Measurements from ENCODE around the gene FAM186B.

The FAM186B gene

GRCh38 chr12:49539406-49540228, 65.8 kb downstream of the FAM186B start:
- no peaks in the 10 kb centered on the region for H3K36me3 ChIP-seq (ENCODE audit: control insufficient read depth in 2 of 2, insufficient read depth in 1 of 2, low read length in 2 of 2)
- peak; percentile 44; the same call in 1 of the 2 replicates for TF ChIP-seq ZBTB20 (tag by site-specific recombination; IDR thresholded peaks at IDR 0.05)
- TF ChIP-seq KLF1 (tag by site-specific recombination; IDR thresholded peaks at IDR 0.05), result no peak
- CTCF ChIA-PET, result interaction anchor here (0.7 to 1.8 kb wide), 7 partner anchors 13 to 192 kb away, joined by 3 to 5 read pairs (median 4); no protein-coding TSS in a partner anchor
- no peaks in the 10 kb centered on the region for H3K9me3 ChIP-seq (ENCODE audit: control insufficient read depth, insufficient read depth, low read depth, low read length)
- POLR2A ChIA-PET, result interaction anchor here (1.1 to 1.3 kb wide), 2 partner anchors 16 to 173 kb away, joined by 3 to 5 read pairs; partner anchors contain the start of gene SPATS2
- H3K4me3 ChIP-seq (ENCODE audit: low read depth, low read length), result no peak overlapping the region
- H3K4me1 ChIP-seq (ENCODE audit: control insufficient read depth, insufficient read depth, low read length), result peaks cover 2% of the 10 kb centered on the region; the same call in 1 of the 2 replicates
- no peak overlapping the region for H3K27ac ChIP-seq (ENCODE audit: extremely low read depth, low read depth, low read length)

GRCh38 chr12:49538510-49539403, 66.7 kb downstream of the FAM186B start, which contains the start of gene KCNH3:
KCNH3 (plus strand) TSS chr12:49539030; CDS start chr12:49539417, 387 bp downstream.
- Histone ChIP-seq H3K36me3 (ENCODE audit: control insufficient read depth in 2 of 2, insufficient read depth in 1 of 2, low read length in 2 of 2) (no peaks in the 10 kb centered on the region), H3K27ac (ENCODE audit: extremely low read depth, low read depth, low read length) (peak within 1 kb of the TSS; percentile 1; the same call in 1 of the 2 replicates), H3K4me1 (ENCODE audit: control insufficient read depth, insufficient read depth, low read length) (peaks cover 2% of the 10 kb centered on the region; the same call in 1 of the 2 replicates), H3K4me3 (ENCODE audit: low read depth, low read length) (peak within 1 kb of the TSS; percentile 30), H3K9me3 (ENCODE audit: control insufficient read depth, insufficient read depth, low read depth, low read length) (no peaks in the 10 kb centered on the region)
- CTCF ChIA-PET, result interaction anchor here (0.7 to 1.8 kb wide), 10 partner anchors 14 to 202 kb away, joined by 3 to 5 read pairs (median 4); partner anchors contain the start of gene TMBIM6
- POLR2A ChIA-PET, result interaction anchor here (1.3 kb wide), 2 partner anchors 172 kb away, joined by 5 to 7 read pairs; partner anchors contain the start of gene SPATS2
- no peak for TF ChIP-seq ZNF776 (tag by site-specific recombination; IDR thresholded peaks at IDR 0.05; ENCODE audit: borderline replicate concordance)
- TF ChIP-seq ZNF140 (tag by site-specific recombination; IDR thresholded peaks at IDR 0.05), result no peak
- 0 out of 2 replicates have a peak, but pooled peaks have one; percentile 6 for TF ChIP-seq KLF17 (tag by site-specific recombination; IDR thresholded peaks at IDR 0.05)
- 0 out of 2 replicates have a peak, but pooled peaks have one; percentile 27 for TF ChIP-seq ZBTB8A (tag by site-specific recombination; IDR thresholded peaks at IDR 0.05)
- TF ChIP-seq ZNF830 (tag by site-specific recombination; IDR thresholded peaks at IDR 0.05; ENCODE audit: low read depth), result no peak
- TF ChIP-seq ZNF341 (tag by site-specific recombination; IDR thresholded peaks at IDR 0.05; ENCODE audit: low read depth), result peak; percentile 61
- peak; percentile 64; the same call in 1 of the 2 replicates for TF ChIP-seq EGR2 (tag by site-specific recombination; IDR thresholded peaks at IDR 0.05; ENCODE audit: low read depth)
- peak; percentile 49; the same call in 1 of the 2 replicates for TF ChIP-seq ZFHX2 (tag by site-specific recombination; conservative IDR thresholded peaks at IDR 0.05)
- TF ChIP-seq ZBTB49 (tag by site-specific recombination; IDR thresholded peaks at IDR 0.05; ENCODE audit: low read depth), result no peak
- no peak for TF ChIP-seq ZNF138 (tag by site-specific recombination; IDR thresholded peaks at IDR 0.05; ENCODE audit: borderline replicate concordance)
- TF ChIP-seq ZNF561 (tag by site-specific recombination; IDR thresholded peaks at IDR 0.05; ENCODE audit: borderline replicate concordance), result peak; percentile 97
- TF ChIP-seq ZNF624 (tag by site-specific recombination; IDR thresholded peaks at IDR 0.05), result no peak
- TF ChIP-seq ZNF184 (tag by site-specific recombination; IDR thresholded peaks at IDR 0.05), result no peak
- peak; percentile 52; the same call in 1 of the 2 replicates for TF ChIP-seq ZNF394 (tag by site-specific recombination; IDR thresholded peaks at IDR 0.05; ENCODE audit: borderline replicate concordance)
- TF ChIP-seq ZNF639 (tag by site-specific recombination; IDR thresholded peaks at IDR 0.05), result no peak
- peak; percentile 91 for TF ChIP-seq GLIS1 (tag by site-specific recombination; IDR thresholded peaks at IDR 0.05)
- no peak for TF ChIP-seq ZNF2 (tag by site-specific recombination; IDR thresholded peaks at IDR 0.05)
- TF ChIP-seq ZIC2 (tag by site-specific recombination; IDR thresholded peaks at IDR 0.05), result peak; percentile 80
- TF ChIP-seq ZNF514 (tag by site-specific recombination; IDR thresholded peaks at IDR 0.05), result no peak
- peak; percentile 75 for TF ChIP-seq KLF1 (tag by site-specific recombination; IDR thresholded peaks at IDR 0.05)
- TF ChIP-seq KLF7 (tag by site-specific recombination; IDR thresholded peaks at IDR 0.05; ENCODE audit: borderline replicate concordance), result 0 out of 2 replicates have a peak, but pooled peaks have one; percentile 29
- TF ChIP-seq ZNF274 (IDR thresholded peaks at IDR 0.05; ENCODE audit: low read length), result no peak
- TF ChIP-seq ZNF274 (tag by site-specific recombination; IDR thresholded peaks at IDR 0.05; ENCODE audit: borderline replicate concordance), result no peak
- TF ChIP-seq ZNF785 (tag by site-specific recombination; IDR thresholded peaks at IDR 0.05), result no peak
- TF ChIP-seq ZBTB17 (tag by site-specific recombination; IDR thresholded peaks at IDR 0.05), result no peak

All from HEK293 (cell line).